Measurements from ENCODE around the gene TRAPPC8. TPM values are rescaled to one million over a fixed set of nuclear protein-coding genes. Genes with fewer than 3 reads are reported as not detected.
A peak's percentile ranks its signal among the peaks of the same experiment; 100 is the strongest.

Gene TRAPPC8
- total and polyA plus RNA-seq, 5 experiments from 2014 or later: 13.2 to 62.7 (median 18.6) TPM

- peaks cover 0 to 8% (median 2%) of the 10 kb centered on the region in 4 donors for H3K4me1 Mint-ChIP-seq
- DNase-seq: no peak
- H3K27me3 Mint-ChIP-seq: no peaks in the 10 kb centered on the region
- H3K4me3 Mint-ChIP-seq: no peak overlapping the region
- H3K36me3 Mint-ChIP-seq: peaks cover 5 to 83% (median 52%) of the 10 kb centered on the region in 3 donors
- ATAC-seq: no peak
- POLR2A ChIA-PET: no interaction called here
- no peaks in the 10 kb centered on the region for H3K9me3 Mint-ChIP-seq
- peak overlapping the region in 1 of 10 donors; percentile 13 for H3K27ac Mint-ChIP-seq
These were observed 51.4 kb downstream of the TRAPPC8 start for GRCh38 chr18:31891566-31891965.

DNA sequence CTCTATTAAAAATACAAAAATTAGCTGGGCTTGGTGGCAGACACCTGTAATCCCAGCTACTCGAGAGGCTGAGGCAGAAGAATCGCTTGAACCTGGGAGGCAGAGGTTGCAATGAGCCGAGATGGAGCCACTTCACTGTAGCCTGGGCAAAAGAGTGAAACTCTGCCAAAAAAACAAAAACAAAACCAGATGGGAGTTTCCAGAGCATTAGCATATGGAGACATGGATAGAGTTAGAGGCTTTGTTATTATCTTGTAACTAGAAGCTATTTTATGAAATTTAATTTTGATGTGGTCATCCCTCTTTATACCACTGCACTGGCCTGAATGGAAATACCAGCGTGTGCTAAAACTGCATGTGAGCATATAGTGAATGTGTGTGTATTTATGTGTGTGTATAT, 58.9 kb downstream of the TRAPPC8 start:
- peaks cover 30 to 92% (median 77%) of the 10 kb centered on the region in 3 donors for H3K36me3 Mint-ChIP-seq
- no peak for DNase-seq
- H3K27me3 Mint-ChIP-seq: no peaks in the 10 kb centered on the region
- no peak overlapping the region for H3K4me3 Mint-ChIP-seq
- ATAC-seq: no peak
- POLR2A ChIA-PET: no interaction called here
- peaks cover 8 to 27% (median 20%) of the 10 kb centered on the region in 4 donors for H3K4me1 Mint-ChIP-seq
- H3K27ac Mint-ChIP-seq: peak overlapping the region in 1 of 10 donors; percentile 6
- peaks cover 0 to 15% (median 5%) of the 10 kb centered on the region in 9 donors for H3K9me3 Mint-ChIP-seq

DNA sequence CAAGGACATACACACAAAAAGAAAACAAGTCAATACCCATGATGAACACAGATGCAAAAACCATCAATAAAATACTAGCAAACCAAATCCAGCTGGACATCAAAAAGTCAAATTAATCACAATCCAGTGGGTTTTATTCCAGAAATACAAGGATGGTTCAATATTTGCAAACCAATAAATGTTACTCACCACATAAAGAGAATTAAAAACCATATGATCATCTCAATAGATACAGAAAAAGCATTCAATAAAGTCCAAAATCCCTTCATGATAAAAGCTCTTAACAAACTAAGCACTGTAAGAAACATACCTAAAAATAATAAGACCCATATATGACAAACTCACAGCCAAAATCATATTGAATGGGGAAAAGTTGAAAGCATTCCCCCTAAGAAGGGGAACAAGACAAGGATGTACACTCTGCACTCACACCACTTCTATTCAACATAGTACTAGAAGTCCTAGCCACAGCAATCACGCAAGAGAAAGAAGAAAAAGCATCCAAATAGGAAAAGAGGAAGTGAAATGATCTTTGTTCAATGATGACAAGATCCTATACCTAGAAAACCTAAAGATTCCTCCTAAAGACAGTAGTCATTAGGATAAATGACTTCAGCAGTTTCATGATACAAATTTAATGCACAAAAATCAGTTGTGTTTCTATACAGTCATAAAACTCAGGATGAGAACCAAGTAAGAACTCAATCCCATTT, 62.6 kb downstream of the TRAPPC8 start:
- Mint-ChIP-seq H3K4me3 (peak overlapping the region in 2 of 10 donors; percentile 1 to 12), H3K4me1 (peaks cover 13 to 28% (median 20%) of the 10 kb centered on the region in 4 donors), H3K27me3 (no peaks in the 10 kb centered on the region), H3K36me3 (peaks cover 41 to 90% (median 68%) of the 10 kb centered on the region in 3 donors), H3K27ac (peak overlapping the region in 3 of 10 donors; percentile 3 to 87 (median 43)), H3K9me3 (peaks cover 0 to 15% (median 5%) of the 10 kb centered on the region in 9 donors)
- POLR2A ChIA-PET: no interaction called here
- no peak for ATAC-seq
- DNase-seq: no peak

GRCh38 chr18:31878358-31878757, 64.6 kb downstream of the TRAPPC8 start:
- H3K4me3 Mint-ChIP-seq: no peak overlapping the region
- DNase-seq (no peak), ATAC-seq (no peak)
- H3K36me3 Mint-ChIP-seq: peaks cover 38 to 88% (median 65%) of the 10 kb centered on the region in 3 donors
- H3K4me1 Mint-ChIP-seq: peaks cover 13 to 25% (median 18%) of the 10 kb centered on the region in 4 donors
- H3K9me3 Mint-ChIP-seq: peaks cover 0 to 15% (median 5%) of the 10 kb centered on the region in 9 donors
- no peaks in the 10 kb centered on the region for H3K27me3 Mint-ChIP-seq
- POLR2A ChIA-PET: no interaction called here
- H3K27ac Mint-ChIP-seq: no peak overlapping the region

DNA sequence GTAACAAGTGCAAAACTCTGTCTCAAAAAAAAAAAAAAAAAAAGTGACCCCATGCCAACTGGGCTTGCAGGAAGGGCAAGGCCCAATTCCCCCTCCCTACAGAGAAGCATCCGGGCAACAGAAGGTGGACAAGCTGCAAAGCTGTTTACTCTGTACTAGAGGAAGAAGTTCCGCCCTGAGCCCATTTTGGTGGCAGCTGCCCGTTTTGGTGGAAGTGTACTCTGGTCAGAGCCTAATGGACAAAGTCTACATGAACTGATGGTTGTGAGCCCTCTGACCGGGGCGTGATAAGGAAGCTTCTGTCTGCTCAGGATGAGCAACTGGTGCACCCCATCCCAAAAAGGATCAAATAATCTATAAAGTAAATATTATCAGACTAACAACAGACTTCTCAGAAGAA, 65.0 kb downstream of the TRAPPC8 start:
- peaks cover 0 to 15% (median 5%) of the 10 kb centered on the region in 9 donors for H3K9me3 Mint-ChIP-seq
- H3K36me3 Mint-ChIP-seq: peaks cover 34 to 88% (median 66%) of the 10 kb centered on the region in 3 donors
- POLR2A ChIA-PET: no interaction called here
- H3K4me1 Mint-ChIP-seq: peaks cover 10 to 25% (median 16%) of the 10 kb centered on the region in 4 donors
- H3K4me3 Mint-ChIP-seq: no peak overlapping the region
- DNase-seq: peak in 1 of 10 donors; percentile 49
- no peak overlapping the region for H3K27ac Mint-ChIP-seq
- ATAC-seq: no peak
- no peaks in the 10 kb centered on the region for H3K27me3 Mint-ChIP-seq

- Mint-ChIP-seq H3K4me3 (no peak overlapping the region), H3K4me1 (peaks cover 10 to 22% (median 15%) of the 10 kb centered on the region in 4 donors), H3K36me3 (peaks cover 28 to 91% (median 66%) of the 10 kb centered on the region in 3 donors), H3K27ac (peak overlapping the region in 1 of 10 donors; percentile 15), H3K27me3 (no peaks in the 10 kb centered on the region), H3K9me3 (peaks cover 0 to 10% (median 2%) of the 10 kb centered on the region in 9 donors)
- POLR2A ChIA-PET: no interaction called here
- DNase-seq (no peak), ATAC-seq (no peak)
These were observed 66.2 kb downstream of the TRAPPC8 start for GRCh38 chr18:31876707-31877106.

DNA sequence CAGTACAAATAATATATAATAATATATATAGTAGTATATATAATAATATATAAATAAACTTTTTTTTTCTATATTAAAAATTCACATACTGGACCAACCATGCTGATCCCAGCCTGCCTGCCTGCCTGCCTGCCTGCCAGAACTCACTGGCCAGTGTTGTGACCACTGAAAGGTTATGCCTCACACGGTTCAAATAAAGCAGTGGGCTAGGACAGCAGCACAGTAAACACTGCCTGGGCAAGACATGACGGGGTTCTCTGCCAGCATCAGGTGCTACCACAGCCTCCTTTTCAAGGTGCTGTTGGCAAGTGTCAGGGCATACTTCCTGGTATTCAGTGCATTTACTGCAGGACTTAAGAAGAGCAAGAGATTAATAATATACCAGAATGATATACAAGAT, 67.6 kb downstream of the TRAPPC8 start:
- H3K27ac Mint-ChIP-seq: peak overlapping the region in 3 of 10 donors; percentile 32 to 57 (median 38)

DNA sequence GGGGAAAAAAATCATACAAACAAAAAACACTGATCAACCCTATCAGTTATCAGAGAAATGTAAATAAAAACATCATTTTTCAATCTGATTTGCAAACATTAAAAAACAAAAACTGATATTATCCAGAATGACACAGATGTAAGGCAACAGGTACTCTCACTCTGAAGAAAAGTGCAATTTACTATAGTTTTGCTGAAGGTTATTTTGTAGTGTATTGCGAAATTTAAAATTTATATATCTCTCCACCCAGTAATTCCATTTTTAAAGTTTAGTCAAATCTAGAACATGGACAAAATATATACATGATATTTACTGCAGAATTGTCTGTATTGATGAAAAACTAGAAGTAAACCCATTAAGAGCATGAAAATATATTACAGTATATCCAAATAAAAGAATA, 79.8 kb downstream of the TRAPPC8 start:
- Mint-ChIP-seq H3K9me3 (no peaks in the 10 kb centered on the region), H3K27me3 (no peaks in the 10 kb centered on the region), H3K27ac (no peak overlapping the region), H3K4me1 (peaks cover 0 to 8% (median under 1%) of the 10 kb centered on the region in 4 donors), H3K4me3 (no peak overlapping the region), H3K36me3 (peaks cover 0 to 86% (median 18%) of the 10 kb centered on the region in 3 donors)
- no peak for DNase-seq
- POLR2A ChIA-PET: no interaction called here
- ATAC-seq: no peak

More for the DNA sequence above, 67.6 kb downstream of the TRAPPC8 start:
- Mint-ChIP-seq H3K36me3 (peaks cover 22 to 91% (median 57%) of the 10 kb centered on the region in 3 donors), H3K27me3 (no peaks in the 10 kb centered on the region), H3K4me3 (no peak overlapping the region), H3K4me1 (peaks cover 2 to 15% (median 8%) of the 10 kb centered on the region in 4 donors), H3K9me3 (peaks cover 0 to 4% (median 0%) of the 10 kb centered on the region in 9 donors)
- POLR2A ChIA-PET: no interaction called here
- DNase-seq: no peak
- ATAC-seq: no peak

GRCh38 chr18:31860488-31860887, 82.4 kb downstream of the TRAPPC8 start:
- POLR2A ChIA-PET: interaction anchor here (1.3 kb wide), 1 partner anchor 9 kb away, joined by 3 read pairs; no protein-coding TSS in a partner anchor
- H3K4me3 Mint-ChIP-seq: no peak overlapping the region
- H3K27ac Mint-ChIP-seq: peak overlapping the region in 1 of 10 donors; percentile 9
- ATAC-seq: no peak
- H3K36me3 Mint-ChIP-seq: peaks cover 0 to 89% (median 14%) of the 10 kb centered on the region in 3 donors
- H3K4me1 Mint-ChIP-seq: peaks cover 0 to 2% (median under 1%) of the 10 kb centered on the region in 4 donors
- H3K9me3 Mint-ChIP-seq: no peaks in the 10 kb centered on the region
- no peak for DNase-seq
- no peaks in the 10 kb centered on the region for H3K27me3 Mint-ChIP-seq

- H3K27me3 Mint-ChIP-seq: no peaks in the 10 kb centered on the region
- H3K36me3 Mint-ChIP-seq: peaks cover 0 to 92% (median 10%) of the 10 kb centered on the region in 3 donors
- no peaks in the 10 kb centered on the region for H3K9me3 Mint-ChIP-seq
- ATAC-seq (no peak), DNase-seq (no peak)
- POLR2A ChIA-PET: no interaction called here
- H3K27ac Mint-ChIP-seq: no peak overlapping the region
- H3K4me3 Mint-ChIP-seq: no peak overlapping the region
- H3K4me1 Mint-ChIP-seq: peaks cover 0 to 2% (median under 1%) of the 10 kb centered on the region in 4 donors
These were observed 85.3 kb downstream of the TRAPPC8 start for GRCh38 chr18:31857526-31858106.

GRCh38 chr18:31850844-31851243, 92.1 kb downstream of the TRAPPC8 start:
- ATAC-seq (no peak), DNase-seq (no peak)
- Mint-ChIP-seq H3K9me3 (no peaks in the 10 kb centered on the region), H3K27me3 (no peaks in the 10 kb centered on the region), H3K27ac (peak overlapping the region in 1 of 10 donors; percentile 5), H3K36me3 (peaks cover 0 to 83% (median 12%) of the 10 kb centered on the region in 3 donors), H3K4me1 (peaks cover 0 to 3% (median 0%) of the 10 kb centered on the region in 4 donors), H3K4me3 (no peak overlapping the region)
- POLR2A ChIA-PET: no interaction called here

DNA sequence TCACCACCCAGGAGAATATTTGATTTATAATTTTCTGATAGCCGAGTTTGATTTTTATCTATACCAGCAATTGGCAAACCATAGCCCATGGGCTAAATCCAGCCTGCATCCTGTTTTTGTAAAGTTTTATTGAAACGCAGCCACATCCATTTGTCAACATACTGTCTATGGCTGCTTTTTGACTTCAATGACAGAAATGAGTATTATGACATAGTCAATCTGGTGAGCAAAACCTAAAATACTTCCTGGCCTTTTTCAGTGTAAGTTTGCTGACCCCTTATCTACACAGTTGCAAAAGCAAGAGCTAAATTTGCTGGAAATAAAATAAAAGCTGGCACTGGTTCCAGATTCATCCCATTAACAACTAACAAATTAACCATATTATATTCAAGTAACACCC, 102.4 kb downstream of the TRAPPC8 start:
- Mint-ChIP-seq H3K4me3 (no peak overlapping the region), H3K36me3 (peaks cover 24 to 83% (median 49%) of the 10 kb centered on the region in 3 donors), H3K4me1 (peaks cover 0 to under 1% (median 0%) of the 10 kb centered on the region in 4 donors), H3K27me3 (no peaks in the 10 kb centered on the region), H3K27ac (peak overlapping the region in 1 of 10 donors; percentile 22), H3K9me3 (no peaks in the 10 kb centered on the region)
- DNase-seq (no peak), ATAC-seq (no peak)
- POLR2A ChIA-PET: no interaction called here

DNA sequence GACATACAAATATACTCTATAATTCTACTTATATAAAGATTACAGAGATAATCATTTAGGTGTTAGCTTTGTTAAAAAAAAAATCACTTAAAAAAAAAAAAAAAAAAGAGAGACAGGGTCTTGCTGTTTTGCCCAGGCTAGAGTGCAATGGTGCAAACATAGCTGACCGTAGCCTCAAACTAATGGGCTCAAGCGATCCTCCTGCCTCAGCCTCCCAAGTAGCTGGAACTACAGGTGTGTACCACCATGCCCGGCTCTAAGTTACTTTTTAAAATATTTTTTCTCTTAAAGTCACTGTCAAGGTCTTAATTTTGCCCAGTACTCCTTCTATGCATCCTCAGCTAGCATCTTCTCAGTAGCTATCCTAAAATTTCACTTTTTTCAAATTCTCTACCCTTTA, 105.0 kb downstream of the TRAPPC8 start:
- Mint-ChIP-seq H3K4me1 (peaks cover 0 to 8% (median 0%) of the 10 kb centered on the region in 4 donors), H3K27me3 (no peaks in the 10 kb centered on the region), H3K4me3 (no peak overlapping the region), H3K9me3 (no peaks in the 10 kb centered on the region), H3K36me3 (peaks cover 21 to 85% (median 47%) of the 10 kb centered on the region in 3 donors), H3K27ac (no peak overlapping the region)
- no peak for DNase-seq
- POLR2A ChIA-PET: no interaction called here
- no peak for ATAC-seq

All from naive thymus-derived CD8-positive, alpha-beta T cell (primary cell).